ENCODE data around the gene TUBGCP3.

- TF ChIP-seq POLR2AphosphoS5 (IDR thresholded peaks at IDR 0.05; ENCODE audit: low read depth) = no peak
- no peak for TF ChIP-seq CTCF (conservative IDR thresholded peaks at IDR 0.05; ENCODE audit: low read depth in 2 of 2)
- TF ChIP-seq EZH2 (IDR thresholded peaks at IDR 0.05; ENCODE audit: low read depth, unreplicated experiment) = no peak
- no peak for TF ChIP-seq EZH2phosphoT487 (IDR thresholded peaks at IDR 0.05; ENCODE audit: unreplicated experiment)
- TF ChIP-seq REST (IDR thresholded peaks at IDR 0.05; ENCODE audit: unreplicated experiment) = no peak
- no peak for TF ChIP-seq CREB1 (CRISPR knock-in tag; IDR thresholded peaks at IDR 0.05; ENCODE audit: low read depth)
- TF ChIP-seq JUNB (IDR thresholded peaks at IDR 0.05; ENCODE audit: unreplicated experiment) = no peak
- no peak for TF ChIP-seq STAT1 (IDR thresholded peaks at IDR 0.05; ENCODE audit: unreplicated experiment)
- TF ChIP-seq ZNF331 (CRISPR knock-in tag; IDR thresholded peaks at IDR 0.05; ENCODE audit: low read depth) = no peak
Observed at GRCh38 chr13:112558696-112559418, 29.1 kb downstream of the TUBGCP3 start.
